H1 (cell line): ENCODE results near the gene BORCS8.

Experiments used
- ATF2 ChIP-seq: IDR thresholded peaks from 2 replicates; pipeline ENCODE4 v1.6.1; 2012; ENCODE audit warnings: low read length, inconsistent platforms
- CHD2 ChIP-seq: IDR thresholded peaks from 2 replicates; pipeline ENCODE4 v1.6.1; 2012; ENCODE audit warnings: low read length, improper control_type of control experiment
- TAF1 ChIP-seq: IDR thresholded peaks from 2 replicates; pipeline ENCODE4 v1.6.1; 2011; ENCODE audit warnings: mild to moderate bottlenecking, low read depth, low read length

GRCh38 chr19:19159534-19159933, 32.4 kb downstream of the BORCS8 start:
- no peak for TF ChIP-seq TAF1
- TF ChIP-seq CHD2, result no peak
- TF ChIP-seq ATF2, result no peak
